A673 (cell line): ENCODE results near the gene TMEM258. TPM values are rescaled to one million over a fixed set of nuclear protein-coding genes. Genes with fewer than 3 reads are reported as not detected.
A peak's percentile ranks its signal among the peaks of the same experiment; 100 is the strongest.

Experiments
- BruUV-seq: library from RNA; stranded (reverse); fragments of 400-500 nt; replicated peaks from 2 replicates; lab custom pipeline; 2021; lab: Mats Ljungman, UMichigan
- CTCF ChIA-PET: fragments of 300-600 bp; sonication (Branson Sonifier 250); formaldehyde crosslinking; loops from one replicate; lab custom pipeline; 2022; ENCODE audit warnings: antibody characterized with exemption; lab: Charles Lee
- POLR2A ChIA-PET: fragments of 300-600 bp; sonication (Branson Sonifier 250); formaldehyde crosslinking; loops from one replicate; lab custom pipeline; 2022; ENCODE audit warnings: antibody characterized with exemption; ENCODE audit not compliant: low non-redundant PET; lab: Charles Lee
- DNase-seq: peaks from one replicate; pipeline ENCODE4 v3.0.0-alpha.2; 2015; ENCODE audit warnings: low spot score
- H3K27ac ChIP-seq: fragments of 200-600 bp; sonication (generic); 2 replicates; pipeline ENCODE4 v1.5.1; 2016; ENCODE audit warnings: mixed run types, low read depth, mild to moderate bottlenecking, mixed read lengths, antibody characterized with exemption, low read length; ENCODE audit not compliant: poor library complexity, severe bottlenecking
- H3K27me3 ChIP-seq: fragments of 200-600 bp; sonication (generic); replicated peaks from 2 replicates; pipeline ENCODE4 v1.6.1; 2017; ENCODE audit warnings: mixed run types, low read depth, mild to moderate bottlenecking, mixed read lengths, antibody characterized with exemption, low read length; ENCODE audit not compliant: insufficient read depth, poor library complexity
- H3K36me3 ChIP-seq: fragments of 200-600 bp; sonication (generic); 2 replicates; pipeline ENCODE4 v1.6.1; 2016; ENCODE audit warnings: mixed run types, mild to moderate bottlenecking, mixed read lengths, antibody characterized with exemption, low read length; ENCODE audit not compliant: insufficient read depth, poor library complexity, severe bottlenecking
- H3K4me1 ChIP-seq: fragments of 200-600 bp; sonication (generic); 2 replicates; pipeline ENCODE4 v1.6.1; 2017; ENCODE audit warnings: mixed run types, mild to moderate bottlenecking, mixed read lengths, antibody characterized with exemption, low read length; ENCODE audit not compliant: insufficient read depth, poor library complexity, severe bottlenecking
- H3K4me3 ChIP-seq: fragments of 200-600 bp; sonication (generic); 2 replicates; pipeline ENCODE4 v1.5.1; 2016; ENCODE audit warnings: low read depth, mixed run types, mild to moderate bottlenecking, mixed read lengths, low read length; ENCODE audit not compliant: poor library complexity, severe bottlenecking
- H3K9me3 ChIP-seq: fragments of 200-600 bp; sonication (generic); 2 replicates; pipeline ENCODE4 v1.6.1; 2016; ENCODE audit warnings: mixed run types, low read depth, mild to moderate bottlenecking, mixed read lengths, antibody characterized with exemption, low read length; ENCODE audit not compliant: poor library complexity, severe bottlenecking
- EZH2 ChIP-seq: fragments of 200-600 bp; sonication (generic); IDR thresholded peaks from 2 replicates; pipeline ENCODE4 v1.6.1; 2017; ENCODE audit warnings: borderline replicate concordance, low read depth, mild to moderate bottlenecking, mixed read lengths, antibody characterized with exemption, low read length; ENCODE audit not compliant: poor library complexity, severe bottlenecking
- intact Hi-C: fragments of 100-400 bp; cut with micrococcal nuclease; formaldehyde crosslinking; loops from one replicate; pipeline ENCODE4 v1.10.0; 2022; ENCODE audit not compliant: unreplicated experiment
- total RNA-seq: library from RNA; stranded (reverse); gene quantifications from 2 replicates; pipeline ENCODE4 v1.2.3, GENCODE V29; 2021
- TF ChIP-seq, protein P1 (sequence below): fragments of 300-800, 200-600 bp; sonication (generic); conservative IDR thresholded peaks from 2 replicates; pipeline ENCODE4 v1.5.1; 2017; ENCODE audit warnings: low read depth, mild to moderate bottlenecking, antibody characterized with exemption, low read length, moderate library complexity, mixed read lengths

The TMEM258 gene
- total RNA-seq, 1 experiment from 2014 or later, result 138 TPM

DNA sequence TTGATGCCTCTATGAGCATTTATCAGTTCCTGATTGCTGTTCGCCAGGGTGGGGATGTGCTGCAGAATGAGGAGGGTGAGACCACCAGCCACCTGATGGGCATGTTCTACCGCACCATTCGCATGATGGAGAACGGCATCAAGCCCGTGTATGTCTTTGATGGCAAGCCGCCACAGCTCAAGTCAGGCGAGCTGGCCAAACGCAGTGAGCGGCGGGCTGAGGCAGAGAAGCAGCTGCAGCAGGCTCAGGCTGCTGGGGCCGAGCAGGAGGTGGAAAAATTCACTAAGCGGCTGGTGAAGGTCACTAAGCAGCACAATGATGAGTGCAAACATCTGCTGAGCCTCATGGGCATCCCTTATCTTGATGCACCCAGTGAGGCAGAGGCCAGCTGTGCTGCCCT lies 3.1 kb upstream of the TMEM258 start:
- Histone ChIP-seq H3K36me3 (peaks cover 61% of the 10 kb centered on the region), H3K27ac (no peak overlapping the region), H3K27me3 (no peaks in the 10 kb centered on the region), H3K4me3 (no peak overlapping the region), H3K4me1 (peaks cover 21% of the 10 kb centered on the region), H3K9me3 (no peaks in the 10 kb centered on the region)
- CTCF ChIA-PET, result interaction anchor here (0.6 to 2.2 kb wide), 3 partner anchors 172 to 312 kb away, joined by 3 to 10 read pairs (median 5); partner anchors contain the start of gene FTH1
- no TSS peak for BruUV-seq
- POLR2A ChIA-PET, result no interaction called here
- no peak for DNase-seq
- TF ChIP-seq, protein P1, sequence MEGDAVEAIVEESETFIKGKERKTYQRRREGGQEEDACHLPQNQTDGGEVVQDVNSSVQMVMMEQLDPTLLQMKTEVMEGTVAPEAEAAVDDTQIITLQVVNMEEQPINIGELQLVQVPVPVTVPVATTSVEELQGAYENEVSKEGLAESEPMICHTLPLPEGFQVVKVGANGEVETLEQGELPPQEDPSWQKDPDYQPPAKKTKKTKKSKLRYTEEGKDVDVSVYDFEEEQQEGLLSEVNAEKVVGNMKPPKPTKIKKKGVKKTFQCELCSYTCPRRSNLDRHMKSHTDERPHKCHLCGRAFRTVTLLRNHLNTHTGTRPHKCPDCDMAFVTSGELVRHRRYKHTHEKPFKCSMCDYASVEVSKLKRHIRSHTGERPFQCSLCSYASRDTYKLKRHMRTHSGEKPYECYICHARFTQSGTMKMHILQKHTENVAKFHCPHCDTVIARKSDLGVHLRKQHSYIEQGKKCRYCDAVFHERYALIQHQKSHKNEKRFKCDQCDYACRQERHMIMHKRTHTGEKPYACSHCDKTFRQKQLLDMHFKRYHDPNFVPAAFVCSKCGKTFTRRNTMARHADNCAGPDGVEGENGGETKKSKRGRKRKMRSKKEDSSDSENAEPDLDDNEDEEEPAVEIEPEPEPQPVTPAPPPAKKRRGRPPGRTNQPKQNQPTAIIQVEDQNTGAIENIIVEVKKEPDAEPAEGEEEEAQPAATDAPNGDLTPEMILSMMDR, result no peak
- no peak for TF ChIP-seq EZH2
- intact Hi-C loops, result loop anchor here (5.0 kb wide), 2 partner anchors 77 to 102 kb away; no protein-coding TSS in a partner anchor

DNA sequence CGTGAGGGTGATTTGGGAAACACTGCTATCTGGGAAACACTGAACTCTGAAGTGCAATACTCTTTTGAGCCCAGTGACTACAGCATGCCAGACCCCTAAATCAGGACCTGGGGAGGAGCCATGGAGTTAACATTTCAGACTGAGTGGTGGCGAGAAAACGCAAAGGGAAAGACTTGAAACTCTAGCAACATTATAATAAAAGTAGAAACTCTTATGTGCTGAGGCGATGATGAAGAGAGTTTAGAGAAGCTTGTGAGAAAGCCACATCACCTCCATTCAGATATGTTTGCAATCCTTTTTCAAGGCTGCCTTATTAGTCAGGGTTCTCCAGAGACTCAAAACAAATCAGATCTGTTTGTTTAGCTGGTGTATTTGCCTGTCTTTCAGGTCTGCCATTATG lies 2.2 kb upstream of the TMEM258 start:
- Histone ChIP-seq H3K27ac (peak overlapping the region; percentile 21), H3K4me1 (peaks cover 21% of the 10 kb centered on the region), H3K36me3 (peaks cover 61% of the 10 kb centered on the region), H3K9me3 (no peaks in the 10 kb centered on the region), H3K27me3 (no peaks in the 10 kb centered on the region), H3K4me3 (peak overlapping the region; percentile 17)
- intact Hi-C loops, result no loop called here
- BruUV-seq, result no TSS peak
- CTCF ChIA-PET, result interaction anchor here (0.6 kb wide), 1 partner anchor 173 kb away, joined by 5 read pairs; the partner anchor contains the start of gene FTH1
- POLR2A ChIA-PET, result no interaction called here
- no peak for DNase-seq
- TF ChIP-seq, protein P1, result no peak
- no peak for TF ChIP-seq EZH2

DNA sequence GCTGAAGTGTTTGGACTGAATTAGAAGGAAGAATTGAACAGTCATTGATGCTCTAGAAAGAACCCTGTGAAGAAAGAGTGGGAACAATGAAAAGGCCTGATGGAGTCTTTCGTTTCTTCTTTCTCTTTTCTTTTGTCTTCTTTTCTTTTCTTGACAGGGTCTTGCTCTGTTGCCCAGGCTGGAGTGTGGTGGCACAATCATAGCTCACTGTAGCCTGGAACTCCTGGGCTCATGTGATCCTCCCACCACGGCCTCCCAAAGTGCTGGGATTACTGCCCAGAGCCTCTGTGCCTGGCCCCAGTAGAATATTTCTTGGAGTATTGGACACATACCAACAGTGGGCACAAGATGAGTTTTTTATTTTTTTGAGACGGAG lies 1.4 kb upstream of the TMEM258 start:
- Histone ChIP-seq H3K27ac (peak overlapping the region; percentile 100), H3K9me3 (no peaks in the 10 kb centered on the region), H3K4me3 (peak overlapping the region; percentile 100), H3K27me3 (no peaks in the 10 kb centered on the region), H3K36me3 (peaks cover 61% of the 10 kb centered on the region), H3K4me1 (peaks cover 21% of the 10 kb centered on the region)
- TF ChIP-seq EZH2, result no peak
- TF ChIP-seq, protein P1, result no peak
- DNase-seq, result peak; percentile 33
- no TSS peak for BruUV-seq
- intact Hi-C loops, result no loop called here
- POLR2A ChIA-PET, result interaction anchor here (0.6 kb wide), 1 partner anchor 14 kb away, joined by 3 read pairs; no protein-coding TSS in a partner anchor
- CTCF ChIA-PET, result interaction anchor here (1.2 kb wide), 1 partner anchor 23 kb away, joined by 4 read pairs; the partner anchor contains the start of gene FADS1
